ENCODE measurements around the gene RPL4. TPM values are rescaled to one million over a fixed set of nuclear protein-coding genes. Genes with fewer than 3 reads are reported as not detected.

Gene RPL4
- polyA plus RNA-seq, 1 donor from 2014 or later = 3,693 TPM

DNA sequence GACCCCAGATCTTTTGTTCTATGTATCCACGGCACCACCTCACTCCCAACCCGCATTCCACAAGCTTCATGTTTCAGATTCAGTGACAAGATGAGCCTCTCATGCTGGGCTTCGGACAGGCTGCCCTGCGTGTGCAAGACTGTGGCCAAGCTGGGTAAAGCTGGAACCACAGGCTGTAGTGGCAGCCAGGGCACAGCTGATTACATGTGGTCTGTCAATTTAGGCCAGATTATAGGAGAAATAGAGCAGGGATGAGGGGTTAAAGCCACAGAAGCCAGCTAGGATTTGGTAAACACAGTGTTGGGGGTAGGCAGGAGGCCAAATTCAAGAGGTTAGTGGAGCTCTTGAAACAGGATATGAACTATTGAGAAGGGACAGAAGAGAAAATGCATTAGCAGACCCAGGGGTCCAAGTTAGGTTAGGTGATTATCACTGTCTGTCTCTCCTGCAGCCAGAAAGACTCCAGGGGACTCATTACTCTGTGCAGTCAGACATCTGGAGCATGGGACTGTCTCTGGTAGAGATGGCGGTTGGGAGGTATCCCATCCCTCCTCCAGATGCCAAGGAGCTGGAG lies 20.0 kb downstream of the RPL4 start:
- no peak overlapping the region for H2AFZ ChIP-seq (ENCODE audit: low read depth, low read length)
- H3K4me2 ChIP-seq (ENCODE audit: low read length) = no peak overlapping the region
- H3F3A ChIP-seq (ENCODE audit: insufficient read depth, low read length, poor library complexity, severe bottlenecking) = no peaks in the 10 kb centered on the region
- H4K20me1 ChIP-seq (ENCODE audit: insufficient read depth) = no peaks in the 10 kb centered on the region
- no peak overlapping the region for H3K9ac ChIP-seq (ENCODE audit: low read length)
- H3K9me3 ChIP-seq (ENCODE audit: low read length) = no peaks in the 10 kb centered on the region
- H3K27ac ChIP-seq (ENCODE audit: low read length) = no peak overlapping the region
- H3K4me3 ChIP-seq (ENCODE audit: low read length) = no peak overlapping the region
- H3K27me3 ChIP-seq (ENCODE audit: insufficient read depth, low read depth, low read length) = no peaks in the 10 kb centered on the region
- H3K79me2 ChIP-seq (replicated peaks; ENCODE audit: insufficient read depth, low read length) = no peaks in the 10 kb centered on the region
- TF ChIP-seq POLR2AphosphoS5 (IDR thresholded peaks at IDR 0.05) = no peak
- TF ChIP-seq EZH2 (IDR thresholded peaks at IDR 0.05; ENCODE audit: borderline replicate concordance, insufficient read depth, low read length, poor library complexity, severe bottlenecking) = no peak
- no peak for TF ChIP-seq EP300 (conservative IDR thresholded peaks at IDR 0.05; ENCODE audit: poor library complexity, severe bottlenecking)
- TF ChIP-seq, protein P1, sequence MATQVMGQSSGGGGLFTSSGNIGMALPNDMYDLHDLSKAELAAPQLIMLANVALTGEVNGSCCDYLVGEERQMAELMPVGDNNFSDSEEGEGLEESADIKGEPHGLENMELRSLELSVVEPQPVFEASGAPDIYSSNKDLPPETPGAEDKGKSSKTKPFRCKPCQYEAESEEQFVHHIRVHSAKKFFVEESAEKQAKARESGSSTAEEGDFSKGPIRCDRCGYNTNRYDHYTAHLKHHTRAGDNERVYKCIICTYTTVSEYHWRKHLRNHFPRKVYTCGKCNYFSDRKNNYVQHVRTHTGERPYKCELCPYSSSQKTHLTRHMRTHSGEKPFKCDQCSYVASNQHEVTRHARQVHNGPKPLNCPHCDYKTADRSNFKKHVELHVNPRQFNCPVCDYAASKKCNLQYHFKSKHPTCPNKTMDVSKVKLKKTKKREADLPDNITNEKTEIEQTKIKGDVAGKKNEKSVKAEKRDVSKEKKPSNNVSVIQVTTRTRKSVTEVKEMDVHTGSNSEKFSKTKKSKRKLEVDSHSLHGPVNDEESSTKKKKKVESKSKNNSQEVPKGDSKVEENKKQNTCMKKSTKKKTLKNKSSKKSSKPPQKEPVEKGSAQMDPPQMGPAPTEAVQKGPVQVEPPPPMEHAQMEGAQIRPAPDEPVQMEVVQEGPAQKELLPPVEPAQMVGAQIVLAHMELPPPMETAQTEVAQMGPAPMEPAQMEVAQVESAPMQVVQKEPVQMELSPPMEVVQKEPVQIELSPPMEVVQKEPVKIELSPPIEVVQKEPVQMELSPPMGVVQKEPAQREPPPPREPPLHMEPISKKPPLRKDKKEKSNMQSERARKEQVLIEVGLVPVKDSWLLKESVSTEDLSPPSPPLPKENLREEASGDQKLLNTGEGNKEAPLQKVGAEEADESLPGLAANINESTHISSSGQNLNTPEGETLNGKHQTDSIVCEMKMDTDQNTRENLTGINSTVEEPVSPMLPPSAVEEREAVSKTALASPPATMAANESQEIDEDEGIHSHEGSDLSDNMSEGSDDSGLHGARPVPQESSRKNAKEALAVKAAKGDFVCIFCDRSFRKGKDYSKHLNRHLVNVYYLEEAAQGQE (IDR thresholded peaks at IDR 0.05; ENCODE audit: borderline replicate concordance) = no peak
- TF ChIP-seq RAD21 (conservative IDR thresholded peaks at IDR 0.05) = no peak
- no peak for TF ChIP-seq MXI1 (conservative IDR thresholded peaks at IDR 0.05; ENCODE audit: poor library complexity, severe bottlenecking)
- no peak for TF ChIP-seq SMC3 (conservative IDR thresholded peaks at IDR 0.05; ENCODE audit: poor library complexity)
- TF ChIP-seq, protein P2, sequence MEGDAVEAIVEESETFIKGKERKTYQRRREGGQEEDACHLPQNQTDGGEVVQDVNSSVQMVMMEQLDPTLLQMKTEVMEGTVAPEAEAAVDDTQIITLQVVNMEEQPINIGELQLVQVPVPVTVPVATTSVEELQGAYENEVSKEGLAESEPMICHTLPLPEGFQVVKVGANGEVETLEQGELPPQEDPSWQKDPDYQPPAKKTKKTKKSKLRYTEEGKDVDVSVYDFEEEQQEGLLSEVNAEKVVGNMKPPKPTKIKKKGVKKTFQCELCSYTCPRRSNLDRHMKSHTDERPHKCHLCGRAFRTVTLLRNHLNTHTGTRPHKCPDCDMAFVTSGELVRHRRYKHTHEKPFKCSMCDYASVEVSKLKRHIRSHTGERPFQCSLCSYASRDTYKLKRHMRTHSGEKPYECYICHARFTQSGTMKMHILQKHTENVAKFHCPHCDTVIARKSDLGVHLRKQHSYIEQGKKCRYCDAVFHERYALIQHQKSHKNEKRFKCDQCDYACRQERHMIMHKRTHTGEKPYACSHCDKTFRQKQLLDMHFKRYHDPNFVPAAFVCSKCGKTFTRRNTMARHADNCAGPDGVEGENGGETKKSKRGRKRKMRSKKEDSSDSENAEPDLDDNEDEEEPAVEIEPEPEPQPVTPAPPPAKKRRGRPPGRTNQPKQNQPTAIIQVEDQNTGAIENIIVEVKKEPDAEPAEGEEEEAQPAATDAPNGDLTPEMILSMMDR (IDR thresholded peaks at IDR 0.05; ENCODE audit: poor library complexity, severe bottlenecking) = no peak
- no peak for TF ChIP-seq TAF1 (IDR thresholded peaks at IDR 0.05; ENCODE audit: low read depth)
- H3K36me3 ChIP-seq (ENCODE audit: insufficient read depth, low read length) = no peaks in the 10 kb centered on the region
- H3K9me2 ChIP-seq (ENCODE audit: insufficient read depth, low read length) = no peaks in the 10 kb centered on the region

DNA sequence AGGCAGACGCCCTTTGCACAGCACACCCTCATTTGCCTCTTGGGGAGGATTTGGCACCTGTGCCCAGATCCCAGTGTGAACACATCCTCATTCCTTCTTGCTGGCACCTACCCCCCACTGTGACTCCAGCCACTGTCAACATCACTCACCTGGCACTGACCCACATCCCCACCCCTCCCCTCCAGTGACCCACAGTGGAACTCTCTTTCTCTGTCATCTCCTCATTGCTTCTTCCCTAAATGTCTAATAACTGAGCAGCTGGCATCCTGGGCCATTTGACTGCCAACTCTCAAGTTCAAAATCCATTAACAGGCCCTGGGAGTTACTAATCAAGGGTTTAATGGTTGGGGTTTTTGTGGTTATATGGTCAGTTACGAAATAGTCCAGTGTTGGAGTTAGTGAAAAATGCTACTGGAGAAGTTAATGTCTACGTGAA lies 21.5 kb downstream of the RPL4 start:
- Histone ChIP-seq H3K36me3 (ENCODE audit: insufficient read depth, low read length) (no peaks in the 10 kb centered on the region), H2AFZ (ENCODE audit: low read depth, low read length) (no peak overlapping the region), H3K4me3 (ENCODE audit: low read length) (no peak overlapping the region), H3K27ac (ENCODE audit: low read length) (no peak overlapping the region), H3K9ac (ENCODE audit: low read length) (no peak overlapping the region), H3F3A (ENCODE audit: insufficient read depth, low read length, poor library complexity, severe bottlenecking) (no peaks in the 10 kb centered on the region), H3K4me2 (ENCODE audit: low read length) (no peak overlapping the region), H3K9me2 (ENCODE audit: insufficient read depth, low read length) (no peaks in the 10 kb centered on the region), H3K79me2 (replicated peaks; ENCODE audit: insufficient read depth, low read length) (no peaks in the 10 kb centered on the region), H3K9me3 (ENCODE audit: low read length) (no peaks in the 10 kb centered on the region), H3K27me3 (ENCODE audit: insufficient read depth, low read depth, low read length) (no peaks in the 10 kb centered on the region), H4K20me1 (ENCODE audit: insufficient read depth) (no peaks in the 10 kb centered on the region)
- TF ChIP-seq, protein P2 (IDR thresholded peaks at IDR 0.05; ENCODE audit: poor library complexity, severe bottlenecking) = no peak
- no peak for TF ChIP-seq RAD21 (conservative IDR thresholded peaks at IDR 0.05)
- TF ChIP-seq, protein P1 (IDR thresholded peaks at IDR 0.05; ENCODE audit: borderline replicate concordance) = no peak
- TF ChIP-seq TAF1 (IDR thresholded peaks at IDR 0.05; ENCODE audit: low read depth) = no peak
- TF ChIP-seq POLR2AphosphoS5 (IDR thresholded peaks at IDR 0.05) = no peak
- TF ChIP-seq SMC3 (conservative IDR thresholded peaks at IDR 0.05; ENCODE audit: poor library complexity) = no peak
- TF ChIP-seq MXI1 (conservative IDR thresholded peaks at IDR 0.05; ENCODE audit: poor library complexity, severe bottlenecking) = no peak
- TF ChIP-seq EP300 (conservative IDR thresholded peaks at IDR 0.05; ENCODE audit: poor library complexity, severe bottlenecking) = no peak
- TF ChIP-seq EZH2 (IDR thresholded peaks at IDR 0.05; ENCODE audit: borderline replicate concordance, insufficient read depth, low read length, poor library complexity, severe bottlenecking) = no peak

Measured in neural cell (in vitro differentiated cells).